LNCaP clone FGC (cell line): Measurements from ENCODE around the gene HOXA1.

ENCODE experiments used
- DNase-seq: peaks from one replicate; pipeline ENCODE4 v3.0.0-alpha.2; 2011; ENCODE audit warnings: low read depth
- H3K4me3 ChIP-seq: 2 replicates; pipeline ENCODE4 v1.5.1; 2011; ENCODE audit warnings: mild to moderate bottlenecking, low read depth, low read length, control low read depth
- CTCF ChIP-seq: IDR thresholded peaks from 2 replicates; pipeline ENCODE4 v1.5.1; 2012; ENCODE audit warnings: mild to moderate bottlenecking; ENCODE audit not compliant: control insufficient read depth, insufficient read depth; ENCODE audit errors: extremely low read depth

The HOXA1 gene

GRCh38 chr7:27094304-27095049 is 1.3 kb downstream of the HOXA1 start:
- DNase-seq, result no peak
- no peak for TF ChIP-seq CTCF
- H3K4me3 ChIP-seq, result no peak overlapping the region

- TF ChIP-seq CTCF, result no peak
- DNase-seq, result no peak
Measured at GRCh38 chr7:27093184-27093895, 2.5 kb downstream of the HOXA1 start.

GRCh38 chr7:27092819-27093110 is 3.0 kb downstream of the HOXA1 start:
- H3K4me3 ChIP-seq, result no peak overlapping the region
- no peak for TF ChIP-seq CTCF

More at GRCh38 chr7:27093184-27093895, 2.5 kb downstream of the HOXA1 start:
- no peak overlapping the region for H3K4me3 ChIP-seq

GRCh38 chr7:27091941-27092818 is 3.6 kb downstream of the HOXA1 start:
- no peak for DNase-seq

More at GRCh38 chr7:27092819-27093110, 3.0 kb downstream of the HOXA1 start:
- DNase-seq, result no peak

GRCh38 chr7:27091105-27091504 is 4.7 kb downstream of the HOXA1 start:
- TF ChIP-seq CTCF, result no peak
- H3K4me3 ChIP-seq, result no peak overlapping the region
- DNase-seq, result no peak

More at GRCh38 chr7:27091941-27092818, 3.6 kb downstream of the HOXA1 start:
- no peak for TF ChIP-seq CTCF
- H3K4me3 ChIP-seq, result no peak overlapping the region

- DNase-seq, result no peak
- no peak overlapping the region for H3K4me3 ChIP-seq
- no peak for TF ChIP-seq CTCF
Measured at GRCh38 chr7:27088002-27088922, 7.5 kb downstream of the HOXA1 start.
